H1 (cell line): ENCODE data around the gene MED13. TPM values are rescaled to one million over a fixed set of nuclear protein-coding genes. Genes with fewer than 3 reads are reported as not detected.

Experiments
- CTCF ChIA-PET: fragments of 300-600 bp; sonication (Branson Sonifier 250); formaldehyde crosslinking; loops from one replicate; lab custom pipeline; 2021; ENCODE audit not compliant: partially characterized antibody; lab: Charles Lee
- POLR2A ChIA-PET: fragments of 300-600 bp; sonication (Branson Sonifier 250); formaldehyde crosslinking; loops from one replicate; lab custom pipeline; 2021; ENCODE audit warnings: inconsistent platforms; ENCODE audit not compliant: partially characterized antibody; lab: Charles Lee
- DNase-seq, 2 experiments: peaks; one replicate each; pipeline versions ENCODE4 v3.0.0 to v3.0.0-alpha.2; 2010 to 2022; ENCODE audit warnings: low spot score in 2 of 2, low read depth in 1 of 2, mixed read lengths in 1 of 2
- FAIRE-seq: peaks from 2 replicates; lab custom pipeline; 2011; peaks lifted over from hg19 to GRCh38; lab: Jason Lieb, UNC
- H2AFZ ChIP-seq: 2 replicates; pipeline ENCODE4 v1.8.1; 2012; ENCODE audit warnings: low read length, inconsistent platforms
- H2AK5ac ChIP-seq: 2 replicates; pipeline ENCODE4 v1.6.1; 2013; ENCODE audit warnings: low read depth, low read length
- H2BK120ac ChIP-seq: replicated peaks from 2 replicates; pipeline ENCODE3; 2013; ENCODE audit warnings: low read depth, low read length, inconsistent platforms
- H2BK12ac ChIP-seq: 2 replicates; pipeline ENCODE4 v1.6.1; 2013; ENCODE audit warnings: low read depth, low read length
- H2BK15ac ChIP-seq: 2 replicates; pipeline ENCODE4 v1.6.1; 2013; ENCODE audit warnings: low read length
- H2BK20ac ChIP-seq: 2 replicates; pipeline ENCODE4 v1.6.1; 2013; ENCODE audit warnings: low read length
- H2BK5ac ChIP-seq: 2 replicates; pipeline ENCODE4 v1.6.1; 2013; ENCODE audit warnings: low read depth, low read length
- H3K14ac ChIP-seq: 2 replicates; pipeline ENCODE4 v1.6.1; 2013; ENCODE audit warnings: inconsistent platforms; ENCODE audit not compliant: insufficient read length
- H3K18ac ChIP-seq: 2 replicates; pipeline ENCODE4 v1.6.1; 2013; ENCODE audit warnings: low read length; ENCODE audit errors: extremely low read depth
- H3K23ac ChIP-seq: 2 replicates; pipeline ENCODE4 v1.6.1; 2013; ENCODE audit warnings: inconsistent platforms; ENCODE audit not compliant: insufficient read length
- H3K23me2 ChIP-seq: 2 replicates; pipeline ENCODE4 v1.6.1; 2013; ENCODE audit warnings: low read depth, low read length
- H3K27ac ChIP-seq: 2 replicates; pipeline ENCODE4 v1.6.1; 2011; ENCODE audit warnings: low read depth, low read length, inconsistent platforms
- H3K27me3 ChIP-seq, 4 experiments: replicated peaks in 1 of 4; 1 replicate in 1 of 4; 2 replicates in 3 of 4; pipeline versions ENCODE4 v1.6.1 to v1.8.1; 2011 to 2013; ENCODE audit warnings: low read length in 3 of 4, mild to moderate bottlenecking in 3 of 4, inconsistent platforms in 2 of 4, mixed read lengths in 2 of 4, moderate library complexity in 1 of 4; ENCODE audit not compliant: control insufficient read depth in 3 of 4, insufficient read depth in 3 of 4; ENCODE audit errors: extremely low read depth in 1 of 4
- H3K36me3 ChIP-seq, 4 experiments: 2 replicates each; pipeline versions ENCODE4 v1.6.1 to v1.8.1; 2011 to 2013; ENCODE audit warnings: mild to moderate bottlenecking in 4 of 4, low read length in 3 of 4, moderate library complexity in 2 of 4, control low read depth in 1 of 4, inconsistent platforms in 1 of 4; ENCODE audit not compliant: insufficient read depth in 4 of 4, control insufficient read depth in 2 of 4
- H3K4ac ChIP-seq: replicated peaks from 2 replicates; pipeline ENCODE3; 2013; ENCODE audit warnings: low read length, low read depth, mixed read lengths, inconsistent platforms; ENCODE audit not compliant: insufficient read length
- H3K4me1 ChIP-seq, 4 experiments: replicated peaks in 1 of 4; 1 replicate in 1 of 4; 2 replicates in 3 of 4; pipeline versions ENCODE4 v1.6.1 to v1.8.1; 2011 to 2013; ENCODE audit warnings: low read length in 3 of 4, inconsistent platforms in 2 of 4, mixed read lengths in 1 of 4; ENCODE audit not compliant: insufficient read depth in 4 of 4, control insufficient read depth in 3 of 4
- H3K4me2 ChIP-seq, 2 experiments: 2 replicates each; pipeline versions ENCODE4 v1.6.1 to v1.8.1; 2011 to 2013; ENCODE audit warnings: low read depth in 2 of 2, low read length in 2 of 2, control low read depth in 1 of 2, inconsistent platforms in 1 of 2, mild to moderate bottlenecking in 1 of 2; ENCODE audit not compliant: insufficient read depth in 1 of 2
- H3K4me3 ChIP-seq, 4 experiments: fragments of 200-600, 300-600 bp in 1 of 4; sonication (generic), shearing (Covaris generic), sonication (Bioruptor Twin) in 1 of 4; 2 replicates each; pipeline versions ENCODE4 v1.5.1 to v1.8.1; 2011 to 2016; ENCODE audit warnings: low read length in 4 of 4, low read depth in 3 of 4, control low read depth in 2 of 4, inconsistent platforms in 2 of 4, mild to moderate bottlenecking in 2 of 4, mixed read lengths in 1 of 4, moderate library complexity in 1 of 4; ENCODE audit not compliant: insufficient read depth in 2 of 4; ENCODE audit errors: extremely low read depth in 1 of 4
- H3K56ac ChIP-seq: replicated peaks from 2 replicates; pipeline ENCODE3; 2013; ENCODE audit warnings: low read depth, mild to moderate bottlenecking, mixed read lengths, low read length, inconsistent platforms; ENCODE audit not compliant: insufficient read length
- H3K79me1 ChIP-seq: 2 replicates; pipeline ENCODE4 v1.6.1; 2013; ENCODE audit warnings: low read depth, low read length, control low read depth
- H3K79me2 ChIP-seq, 2 experiments: 2 replicates each; pipeline versions ENCODE4 v1.6.1 to v1.8.1; 2012 to 2013; ENCODE audit warnings: low read length in 2 of 2, mild to moderate bottlenecking in 2 of 2, inconsistent platforms in 1 of 2; ENCODE audit not compliant: insufficient read depth in 2 of 2, control insufficient read depth in 1 of 2
- H3K9ac ChIP-seq, 4 experiments: replicated peaks in 1 of 4; 1 replicate in 1 of 4; 2 replicates in 3 of 4; pipeline versions ENCODE4 v1.6.1 to v1.8.1; 2011 to 2013; ENCODE audit warnings: low read depth in 3 of 4, low read length in 3 of 4, control low read depth in 2 of 4, mild to moderate bottlenecking in 2 of 4, moderate library complexity in 2 of 4, inconsistent platforms in 1 of 4; ENCODE audit errors: extremely low read depth in 1 of 4
- H3K9me3 ChIP-seq, 2 experiments: 2 replicates each; pipeline versions ENCODE4 v1.6.1 to v1.8.1; 2012 to 2013; ENCODE audit warnings: mild to moderate bottlenecking in 2 of 2, moderate library complexity in 2 of 2, control low read depth in 1 of 2, inconsistent platforms in 1 of 2, low read depth in 1 of 2, low read length in 1 of 2, mixed read lengths in 1 of 2; ENCODE audit not compliant: insufficient read depth in 2 of 2
- H4K20me1 ChIP-seq, 2 experiments: replicated peaks in 1 of 2; 2 replicates each; pipeline versions ENCODE3 to v1.8.1; 2011 to 2013; ENCODE audit warnings: inconsistent platforms in 2 of 2, low read length in 2 of 2, mild to moderate bottlenecking in 1 of 2; ENCODE audit not compliant: insufficient read depth in 2 of 2, control insufficient read depth in 1 of 2
- H4K5ac ChIP-seq: 2 replicates; pipeline ENCODE4 v1.6.1; 2013; ENCODE audit warnings: low read length, low read depth, mixed read lengths, inconsistent platforms; ENCODE audit not compliant: insufficient read length
- H4K8ac ChIP-seq: 2 replicates; pipeline ENCODE4 v1.8.0; 2013; ENCODE audit warnings: mild to moderate bottlenecking, moderate library complexity, low read length, inconsistent platforms; ENCODE audit not compliant: insufficient read depth; ENCODE audit errors: extremely low read depth
- H4K91ac ChIP-seq: replicated peaks from 2 replicates; pipeline ENCODE3; 2013; ENCODE audit warnings: low read length, mixed read lengths, inconsistent platforms; ENCODE audit not compliant: insufficient read length
- BCL11A ChIP-seq, 2 experiments: IDR thresholded peaks; one replicate each; pipeline ENCODE4 v1.6.1; 2011; ENCODE audit warnings: low read depth in 2 of 2, low read length in 2 of 2, mild to moderate bottlenecking in 2 of 2
- BRCA1 ChIP-seq: IDR thresholded peaks from 2 replicates; pipeline ENCODE4 v1.6.1; 2012; ENCODE audit warnings: low read depth, low read length, improper control_type of control experiment
- FOSL1 ChIP-seq: IDR thresholded peaks from 2 replicates; pipeline ENCODE4 v1.6.1; 2011; ENCODE audit warnings: mild to moderate bottlenecking, low read depth, low read length, moderate library complexity; ENCODE audit not compliant: insufficient read depth
- HDAC2 ChIP-seq, 2 experiments: fragments of 300-600 bp in 1 of 2; sonication (generic) in 1 of 2; IDR thresholded peaks; 2 replicates each; pipeline ENCODE4 v1.6.1; 2011 to 2012; ENCODE audit warnings: low read depth in 2 of 2, low read length in 2 of 2, mild to moderate bottlenecking in 2 of 2, moderate library complexity in 2 of 2, borderline replicate concordance in 1 of 2, inconsistent platforms in 1 of 2
- JUND ChIP-seq: IDR thresholded peaks from 2 replicates; pipeline ENCODE4 v1.6.1; 2011; ENCODE audit warnings: mild to moderate bottlenecking, improper control_type of control experiment, low read length
- SIX5 ChIP-seq: IDR thresholded peaks from 2 replicates; pipeline ENCODE4 v1.6.1; 2011; ENCODE audit warnings: mild to moderate bottlenecking, low read depth, low read length
- SP4 ChIP-seq: IDR thresholded peaks from 2 replicates; pipeline ENCODE4 v1.6.1; 2012; ENCODE audit warnings: low read length, inconsistent platforms
- TBP ChIP-seq: IDR thresholded peaks from 2 replicates; pipeline ENCODE4 v1.6.1; 2011; ENCODE audit warnings: low read depth, low read length, improper control_type of control experiment
- YY1 ChIP-seq: IDR thresholded peaks from 2 replicates; pipeline ENCODE4 v1.6.1; 2011; ENCODE audit warnings: low read depth, mild to moderate bottlenecking, low read length
- WGBS, 2 experiments: shearing (Covaris generic) in 1 of 2; methylation state at CpG; one replicate each; pipeline versions ENCODE4 v1.1.6 to v1.1.7; 2013 to 2015; ENCODE audit warnings: low lambda C conversion rate in 2 of 2, mixed read lengths in 2 of 2, inconsistent platforms in 1 of 2, low coverage in 1 of 2, missing lambda C conversion rate in 1 of 2; ENCODE audit not compliant: insufficient replicate concordance in 2 of 2, insufficient coverage in 1 of 2, insufficient read length in 1 of 2; ENCODE audit errors: extremely low coverage in 1 of 2, missing lambda C conversion rate in 1 of 2; 5-methylcytosine and 5-hydroxymethylcytosine counted together
- polyA plus RNA-seq, 7 experiments: library from polyadenylated mRNA; depleted of rRNA in 3 of 7; stranded (reverse) in 5 of 7; unstranded in 2 of 7; fragments of >200 nt in 5 of 7; fragments of 200-250 nt in 2 of 7; gene quantifications; 1 replicate in 5 of 7; 2 replicates in 1 of 7; 4 replicates in 1 of 7; pipeline versions ENCODE4 v1.2.1 to v1.2.3, GENCODE V29; 2011 to 2013; ENCODE audit warnings: missing spikeins in 2 of 7, mixed read lengths in 2 of 7
- total RNA-seq: library from RNA; stranded (reverse); fragmentation: NEBNext Ultra II Directional; extraction: Animal tissue kit (Norgen Biotek cat#: 25700); gene quantifications from 2 replicates; pipeline ENCODE4 v1.2.1, GENCODE V29; 2021

Gene MED13
- total and polyA plus RNA-seq, 2 of the 8 experiments (the other 6 are each of a cell fraction or from before 2014, with no cell fraction given), result 11.3 to 44.8 TPM

- Histone ChIP-seq H3K4me1 (no peaks in the 10 kb centered on the region), H2BK120ac (no peak overlapping the region), H3K4ac (no peak overlapping the region), H3K18ac (no peak overlapping the region), H3K23ac (no peak overlapping the region), H4K20me1 (peaks cover 2 to 3% of the 10 kb centered on the region in 2 experiments), H2BK12ac (no peak overlapping the region), H2BK20ac (no peak overlapping the region), H3K4me3 (no peak overlapping the region), H3K9me3 (no peaks in the 10 kb centered on the region), H3K56ac (no peak overlapping the region), H3K4me2 (no peak overlapping the region), H3K36me3 (peaks cover 17 to 70% (median 42%) of the 10 kb centered on the region in 4 experiments), H3K27me3 (no peaks in the 10 kb centered on the region; a peak in 1 of 7 replicates), H4K8ac (no peak overlapping the region), H4K91ac (no peak overlapping the region), H3K9ac (no peak overlapping the region), H2AK5ac (no peak overlapping the region), H3K79me2 (no peaks in the 10 kb centered on the region), H3K23me2 (no peaks in the 10 kb centered on the region), H3K27ac (no peak overlapping the region), H3K14ac (no peak overlapping the region), H3K79me1 (no peaks in the 10 kb centered on the region), H2BK5ac (no peak overlapping the region), H2BK15ac (no peak overlapping the region), H2AFZ (no peak overlapping the region), H4K5ac (no peak overlapping the region)
- DNase-seq (no peak), FAIRE-seq (no peak)
- ChIA-PET CTCF (interaction anchor here (1.6 kb wide), 2 partner anchors 9 to 123 kb away, joined by 3 to 8 read pairs; no protein-coding TSS in a partner anchor), POLR2A (interaction anchor here (1.0 kb wide), 1 partner anchor 124 kb away, joined by 4 read pairs; no protein-coding TSS in a partner anchor)
- TF ChIP-seq BCL11A (IDR thresholded peaks at IDR 0.05; ENCODE audit: low read depth in 2 of 2, low read length in 2 of 2) (no peak), TBP (no peak), SP4 (no peak), HDAC2 (IDR thresholded peaks at IDR 0.05; ENCODE audit: borderline replicate concordance in 1 of 2, low read depth in 2 of 2, low read length in 2 of 2) (no peak), BRCA1 (no peak), FOSL1 (no peak), YY1 (no peak), SIX5 (no peak), JUND (no peak)
- WGBS, 2 experiments, result 90% methylated on average over 5 of the region's 5 CpGs; no CpG with 5 or more reads in 1 of the 2 experiments
Measured at GRCh38 chr17:61986898-61987297, 78.2 kb downstream of the MED13 start.
